Astrocyte of the spinal cord (primary cell): ENCODE measurements around the gene STK39.
A peak's percentile ranks its signal among the peaks of the same experiment; 100 is the strongest.

Experiments
- DNase-seq: peaks from one replicate; pipeline ENCODE4 v3.0.0; 2011; ENCODE audit warnings: low read depth, low spot score
- H3K4me3 ChIP-seq: 2 replicates; pipeline ENCODE4 v1.5.1; 2011; ENCODE audit warnings: low read depth, mild to moderate bottlenecking, low read length, moderate library complexity
- CTCF ChIP-seq: IDR thresholded peaks from 2 replicates; pipeline ENCODE4 v1.5.1; 2012; ENCODE audit warnings: low read depth, mild to moderate bottlenecking, low read length, inconsistent platforms
- in situ Hi-C: cut with HindIII; loops from 2 replicates; pipeline ENCODE4 v1.10.0; 2017; ENCODE audit warnings: low sequenced_read_pairs

The STK39 gene

GRCh38 chr2:168116448-168116847, 130.9 kb downstream of the STK39 start:
- H3K4me3 ChIP-seq, result no peak overlapping the region
- peak; percentile 21 for TF ChIP-seq CTCF
- DNase-seq, result peak; percentile 18
- in situ Hi-C loops, result no loop called here

- TF ChIP-seq CTCF, result no peak
- no peak for DNase-seq
- in situ Hi-C loops, result no loop called here
- no peak overlapping the region for H3K4me3 ChIP-seq
Observed at GRCh38 chr2:168114619-168115018, 132.8 kb downstream of the STK39 start.

GRCh38 chr2:168114040-168114439, 133.4 kb downstream of the STK39 start:
- no peak overlapping the region for H3K4me3 ChIP-seq
- TF ChIP-seq CTCF, result no peak
- in situ Hi-C loops, result no loop called here
- peak; percentile 33 for DNase-seq

GRCh38 chr2:168107322-168107721, 140.1 kb downstream of the STK39 start:
- no peak for TF ChIP-seq CTCF
- no peak overlapping the region for H3K4me3 ChIP-seq
- no peak for DNase-seq
- in situ Hi-C loops, result no loop called here

- in situ Hi-C loops, result no loop called here
Observed at GRCh38 chr2:168105127-168105683, 142.2 kb downstream of the STK39 start.

GRCh38 chr2:168097431-168097830, 150.0 kb downstream of the STK39 start:
- no peak for DNase-seq
- TF ChIP-seq CTCF, result no peak
- in situ Hi-C loops, result no loop called here
- H3K4me3 ChIP-seq, result no peak overlapping the region

More at GRCh38 chr2:168105127-168105683, 142.2 kb downstream of the STK39 start:
- no peak for DNase-seq
- TF ChIP-seq CTCF, result no peak
- H3K4me3 ChIP-seq, result no peak overlapping the region

- DNase-seq, result no peak
- no peak for TF ChIP-seq CTCF
- H3K4me3 ChIP-seq, result no peak overlapping the region
- in situ Hi-C loops, result no loop called here
Observed at GRCh38 chr2:168096158-168096557, 151.2 kb downstream of the STK39 start.
